HG02943 (cell line): Measurements from ENCODE around the gene ALCAM.

Source experiments
- ATAC-seq: cut with Tn5 transposase; IDR thresholded peaks from one replicate; pipeline ENCODE4 v1.9.1; 2021; ENCODE audit warnings: mild to moderate bottlenecking, low read depth, moderate library complexity; ENCODE audit not compliant: unreplicated experiment

ALCAM gene

DNA sequence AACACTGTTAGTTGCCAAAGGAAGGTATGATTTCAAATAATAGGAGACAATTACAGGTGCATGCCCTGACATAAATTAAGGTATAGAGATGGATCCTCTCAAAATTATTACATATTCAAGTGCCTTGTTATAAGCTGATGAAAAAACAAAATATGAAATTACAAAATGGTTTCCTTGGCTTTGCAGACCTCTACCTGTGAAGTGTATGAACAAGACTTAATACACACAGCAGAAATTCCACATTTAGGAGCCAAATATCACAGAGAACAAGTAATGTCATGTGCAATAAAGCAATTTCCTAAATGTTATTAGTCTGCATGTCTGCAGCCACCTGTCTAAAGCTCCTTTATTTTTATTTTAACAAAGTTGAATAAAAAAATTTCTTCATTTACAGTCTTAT is 151.5 kb downstream of the ALCAM start:
- ATAC-seq = no peak

DNA sequence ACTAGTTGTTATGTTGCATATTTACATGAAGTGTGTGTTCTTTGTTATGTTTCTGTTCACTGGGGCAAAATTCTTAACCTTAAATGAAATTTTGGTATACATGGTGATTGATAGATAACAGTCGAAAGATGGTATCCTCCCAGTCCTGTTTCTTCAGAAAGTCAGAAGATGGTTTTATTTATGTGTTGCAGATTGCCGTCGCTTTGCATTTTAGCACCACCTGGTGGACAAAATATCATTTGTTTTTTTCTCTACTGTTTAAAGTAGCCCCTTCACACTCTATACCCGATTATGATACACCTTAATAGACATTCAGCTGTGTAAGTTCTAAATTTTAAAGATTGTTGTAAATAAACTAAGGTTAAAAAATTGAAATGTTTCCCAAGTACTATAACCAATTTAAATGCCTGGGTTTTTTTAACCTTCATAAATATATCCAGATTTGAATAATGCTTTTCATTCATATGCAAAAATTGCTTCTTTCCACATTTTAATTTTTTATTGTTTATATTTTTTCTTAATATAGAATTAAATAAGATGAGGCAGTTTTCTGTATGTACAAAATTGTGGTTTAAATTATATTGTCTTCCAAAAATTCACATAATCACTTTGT is 152.2 kb downstream of the ALCAM start:
- peak; percentile 81 for ATAC-seq

- no peak for ATAC-seq
Measured at GRCh38 chr3:105521770-105522169, 155.1 kb downstream of the ALCAM start.

- no peak for ATAC-seq
Measured at GRCh38 chr3:105523501-105523900, 156.8 kb downstream of the ALCAM start.

DNA sequence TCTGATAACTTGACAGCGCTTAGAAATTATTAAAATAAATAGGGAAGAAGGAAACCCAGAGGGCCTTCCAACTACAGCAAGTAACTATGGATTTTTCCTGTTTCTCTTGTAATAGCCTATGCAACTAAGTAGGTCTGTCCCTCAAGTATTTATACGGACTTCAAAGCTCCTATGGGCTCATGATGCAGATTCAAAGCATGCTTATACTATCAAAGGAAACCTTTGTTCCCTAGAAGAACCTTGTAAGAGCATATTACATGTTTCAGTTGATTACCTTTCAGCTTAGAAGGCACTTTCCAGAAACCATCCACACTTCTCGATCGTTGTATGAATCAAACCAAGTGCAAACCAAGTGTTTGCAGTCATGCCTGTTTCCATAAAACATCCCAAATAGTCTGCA is 158.8 kb downstream of the ALCAM start:
- no peak for ATAC-seq

GRCh38 chr3:105526360-105527111 is 159.8 kb downstream of the ALCAM start:
- no peak for ATAC-seq

GRCh38 chr3:105527535-105527934 is 160.8 kb downstream of the ALCAM start:
- ATAC-seq = no peak

DNA sequence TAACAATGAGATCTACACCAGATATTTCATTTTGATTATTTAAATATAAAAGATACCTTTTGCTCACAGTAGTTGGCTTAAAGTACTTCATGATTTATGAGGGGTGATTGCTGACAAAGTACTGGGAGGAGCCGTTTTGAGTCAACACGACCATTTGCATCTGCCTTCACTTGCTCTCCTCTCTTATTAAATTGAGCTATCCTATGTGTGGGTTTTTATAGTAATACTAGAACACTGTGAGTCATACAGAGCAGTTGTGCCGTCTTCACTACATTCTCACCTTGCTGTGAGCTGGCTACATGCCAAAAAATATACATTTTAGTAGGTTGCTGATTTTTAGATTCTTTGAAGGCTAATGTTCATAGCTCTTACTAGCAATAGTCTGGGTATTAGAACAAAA is 161.2 kb downstream of the ALCAM start:
- no peak for ATAC-seq

GRCh38 chr3:105528955-105529354 is 162.2 kb downstream of the ALCAM start:
- ATAC-seq = no peak

DNA sequence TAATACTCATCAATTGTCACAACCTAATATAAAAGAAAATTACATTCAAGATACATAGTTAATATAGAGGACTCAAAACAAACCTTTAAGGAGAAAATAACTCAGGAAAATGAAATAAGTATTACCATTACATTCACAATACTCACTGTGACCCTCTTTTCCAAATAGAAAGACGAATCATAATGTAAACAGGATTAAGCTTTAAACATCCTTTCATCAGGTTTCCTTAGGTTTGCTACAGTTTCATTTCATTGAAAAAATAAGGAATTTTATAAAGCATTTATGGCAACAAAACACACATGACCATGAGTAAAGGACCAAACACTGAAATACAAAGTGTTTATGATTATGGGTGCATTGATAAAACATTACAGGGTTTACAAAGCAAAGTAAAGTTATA is 162.7 kb downstream of the ALCAM start:
- ATAC-seq = no peak

DNA sequence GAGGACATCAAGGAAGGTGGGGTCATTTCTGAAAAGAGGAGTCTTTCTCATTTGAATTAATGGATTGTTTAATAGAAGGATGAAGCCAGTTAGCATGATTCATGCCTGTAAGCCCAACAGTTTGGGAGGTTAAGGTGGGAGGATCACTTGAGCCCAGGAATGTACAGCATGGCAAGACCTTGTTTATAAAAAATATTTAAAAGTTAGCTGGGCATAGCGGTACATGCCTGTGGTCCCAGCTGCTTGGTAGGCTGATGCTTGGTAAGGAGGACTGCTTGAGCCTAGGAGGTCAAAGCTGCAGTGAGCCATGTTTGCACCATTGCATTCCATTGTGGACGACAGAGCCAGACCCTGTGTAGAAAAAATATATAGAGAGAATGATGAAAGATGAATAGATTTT is 165.5 kb downstream of the ALCAM start:
- no peak for ATAC-seq

DNA sequence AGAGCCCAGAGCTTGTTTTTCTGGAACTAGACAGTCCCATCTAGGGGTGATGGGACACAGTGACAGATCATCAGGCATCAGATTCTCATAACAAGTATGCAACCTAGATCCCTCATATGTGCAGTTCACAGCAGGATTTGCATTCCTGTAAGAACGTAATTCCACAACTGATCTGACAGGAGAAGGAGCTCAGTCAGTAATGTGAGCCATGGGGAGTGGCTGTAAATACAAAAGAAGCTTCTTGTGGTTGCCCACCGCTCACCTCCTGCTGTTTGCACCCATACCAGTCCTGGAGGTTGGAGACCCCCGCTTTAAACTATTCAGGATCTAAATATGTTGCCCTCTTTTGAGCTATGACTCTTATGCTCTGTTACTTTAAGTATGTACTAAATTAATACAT is 167.3 kb downstream of the ALCAM start:
- ATAC-seq = no peak

- no peak for ATAC-seq
Measured at GRCh38 chr3:105534491-105534890, 167.8 kb downstream of the ALCAM start.

DNA sequence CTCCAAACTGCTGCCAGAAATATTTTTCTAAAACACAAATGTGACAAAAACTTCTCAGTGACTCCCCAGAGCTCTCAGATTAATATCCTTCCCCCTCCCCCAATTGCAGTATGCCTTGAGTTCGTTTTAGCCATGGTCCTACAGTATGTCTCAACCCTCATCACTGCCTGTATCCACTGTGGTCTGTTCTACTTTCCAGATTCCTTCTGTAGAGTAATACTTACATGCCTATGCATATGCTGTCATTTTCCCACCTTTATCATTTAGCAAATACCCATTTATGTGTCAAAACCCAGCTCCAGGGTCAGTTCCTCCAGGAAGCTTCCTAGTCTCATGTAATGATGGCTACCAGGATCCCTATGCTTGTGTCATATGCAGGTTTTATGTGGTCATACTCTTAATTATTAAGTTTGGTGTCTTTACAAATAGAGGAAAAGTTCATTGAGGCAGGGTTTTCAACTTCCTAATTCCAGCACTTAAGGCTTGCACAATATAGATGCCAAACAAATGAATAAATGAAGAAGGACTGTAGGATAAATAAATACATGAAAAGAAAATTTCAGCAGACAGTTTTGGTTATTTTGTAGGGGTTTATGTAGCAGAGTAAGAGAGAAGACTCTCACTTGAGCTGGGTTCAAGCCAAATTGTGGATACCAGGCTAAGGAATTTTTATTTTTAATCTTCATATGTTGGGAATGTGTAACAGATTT is 170.8 kb downstream of the ALCAM start:
- no peak for ATAC-seq

DNA sequence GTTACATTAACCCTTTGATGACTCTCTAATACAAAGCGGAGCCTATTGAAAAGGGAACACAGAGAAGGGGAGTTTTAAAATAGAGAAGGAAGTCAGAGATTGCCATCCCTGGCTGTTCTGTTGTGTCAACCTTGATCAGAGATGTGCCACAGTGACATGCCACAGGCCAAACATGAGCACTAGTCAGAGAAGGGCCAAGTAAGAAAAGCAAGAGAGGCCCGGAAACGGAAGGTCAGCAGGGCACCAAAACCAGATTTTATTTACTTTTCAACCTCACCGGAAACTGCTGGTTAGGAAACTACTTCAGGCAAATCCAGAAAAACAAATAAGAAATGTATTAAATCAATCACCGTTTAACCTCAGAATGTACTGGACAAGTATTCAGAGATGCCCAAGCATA is 171.8 kb downstream of the ALCAM start:
- no peak for ATAC-seq

GRCh38 chr3:105539897-105540296 is 173.2 kb downstream of the ALCAM start:
- ATAC-seq = no peak

DNA sequence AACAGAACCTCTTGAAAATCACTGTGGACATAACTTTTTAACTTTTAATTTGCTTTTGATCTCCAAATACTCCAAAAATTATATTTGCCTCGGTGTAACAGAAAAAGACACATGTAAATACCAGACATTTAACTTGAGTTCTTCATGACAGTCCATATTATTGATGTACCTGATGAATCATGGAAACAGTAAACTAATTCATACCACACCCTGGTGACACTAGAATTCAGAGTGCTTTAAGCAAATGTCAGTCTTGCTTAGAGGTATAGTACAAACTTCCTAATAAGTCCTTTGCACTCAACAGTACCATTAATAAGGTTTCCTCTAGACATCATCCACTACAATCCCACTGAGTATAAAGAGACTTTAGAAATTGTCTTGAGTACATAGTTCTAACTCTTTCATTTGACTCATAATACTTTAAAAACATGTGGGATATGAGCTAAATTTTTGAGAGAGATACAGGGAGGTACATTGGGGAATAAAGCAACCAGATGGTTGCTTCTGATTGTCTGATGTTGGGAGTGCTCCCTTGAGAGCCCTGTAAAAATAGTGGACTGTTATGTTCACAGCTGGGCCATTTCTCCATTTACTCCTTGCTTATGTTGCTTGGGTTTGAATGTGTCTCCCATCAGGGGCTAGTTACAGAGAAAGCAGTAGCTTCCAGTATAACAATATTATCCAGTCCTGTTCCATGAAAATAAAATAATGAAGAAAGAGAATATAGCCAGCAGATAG is 175.7 kb downstream of the ALCAM start:
- no peak for ATAC-seq

DNA sequence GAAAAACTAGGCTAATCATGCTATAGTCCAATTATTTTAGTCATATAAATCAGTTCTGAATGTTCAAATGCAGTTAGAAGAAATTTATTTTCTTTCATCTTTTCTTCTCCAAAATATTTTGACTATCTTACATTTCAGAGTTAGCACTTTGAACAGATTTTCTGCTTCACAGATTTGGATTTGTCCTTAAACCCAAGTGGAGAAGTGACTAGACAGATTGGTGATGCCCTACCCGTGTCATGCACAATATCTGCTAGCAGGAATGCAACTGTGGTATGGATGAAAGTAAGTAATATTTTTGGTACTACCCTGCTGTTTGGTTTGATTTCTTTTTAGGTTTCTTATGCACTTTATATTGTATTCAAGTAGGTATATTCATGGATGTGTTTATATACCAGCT is 178.3 kb downstream of the ALCAM start:
- ATAC-seq = no peak

- no peak for ATAC-seq
Measured at GRCh38 chr3:105553851-105554250, 187.1 kb downstream of the ALCAM start.

DNA sequence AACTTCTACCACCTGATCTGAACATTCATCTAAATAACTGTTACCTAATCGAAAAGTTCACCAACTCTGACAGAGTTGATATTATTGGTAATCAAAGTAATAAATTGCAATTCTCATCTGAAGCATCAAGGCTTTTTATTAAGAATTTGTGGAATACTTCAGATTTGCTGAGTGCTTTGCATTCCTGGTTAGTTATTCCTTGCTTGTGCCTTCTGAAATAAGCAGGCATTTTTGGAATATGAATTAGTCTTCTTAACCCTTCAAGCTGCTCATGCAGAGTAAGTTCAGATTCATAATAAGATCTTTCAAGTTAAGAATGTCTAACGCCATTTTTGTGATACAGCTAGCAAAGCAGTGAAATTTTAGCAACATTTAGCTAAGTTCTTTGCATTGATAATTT is 188.5 kb downstream of the ALCAM start:
- ATAC-seq = no peak

DNA sequence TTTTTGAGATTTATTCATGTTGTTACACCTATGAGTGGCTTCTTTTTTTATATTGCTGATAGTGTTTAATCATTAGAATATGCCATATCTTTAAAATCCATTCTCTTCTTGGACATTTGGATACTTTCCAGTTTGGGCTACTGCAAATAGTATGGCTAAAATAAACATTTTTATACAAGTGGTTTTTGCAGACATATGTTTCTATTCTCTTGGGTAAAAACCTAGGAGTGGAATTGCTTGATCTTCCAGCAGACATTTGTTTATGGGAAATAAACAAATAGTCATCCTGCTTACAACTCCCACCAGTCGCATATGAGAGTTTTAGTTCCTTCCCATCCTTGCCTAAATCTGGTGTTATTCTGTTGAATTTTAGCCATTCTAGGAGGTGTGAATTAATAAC is 193.1 kb downstream of the ALCAM start:
- ATAC-seq = no peak
